Suprapubic skin (tissue), 4 donors: ENCODE measurements around the gene TBPL1. TPM values are rescaled to one million over a fixed set of nuclear protein-coding genes. Genes with fewer than 3 reads are reported as not detected.

Experiments
- DNase-seq, 2 donors: peaks; one replicate each; pipeline ENCODE4 v3.0.0-alpha.2; 2019; ENCODE audit warnings: low spot score in 2 of 2
- H3K27ac ChIP-seq: fragments of 200-600 bp; sonication (generic); one replicate; pipeline ENCODE4 v1.5.1; 2019
- H3K27me3 ChIP-seq: fragments of 200-600 bp; sonication (generic); one replicate; pipeline ENCODE4 v1.5.1; 2019
- H3K36me3 ChIP-seq: fragments of 200-600 bp; sonication (generic); one replicate; pipeline ENCODE4 v1.5.1; 2019
- H3K4me1 ChIP-seq: fragments of 200-600 bp; sonication (generic); one replicate; pipeline ENCODE4 v1.5.1; 2019
- H3K4me3 ChIP-seq: fragments of 200-600 bp; sonication (generic); one replicate; pipeline ENCODE4 v1.5.1; 2019; ENCODE audit warnings: mild to moderate bottlenecking
- H3K9me3 ChIP-seq: fragments of 200-600 bp; sonication (generic); one replicate; pipeline ENCODE4 v1.5.1; 2019
- EP300 ChIP-seq: sonication (generic); formaldehyde crosslinking; IDR thresholded peaks from one replicate; pipeline ENCODE4 v1.6.1; 2017; ENCODE audit warnings: antibody characterized with exemption
- POLR2A ChIP-seq, 2 donors: fragments of 450-650 bp; IDR thresholded peaks; one replicate each; pipeline ENCODE4 v1.6.1; 2017; ENCODE audit warnings: antibody characterized with exemption in 2 of 2, mild to moderate bottlenecking in 2 of 2, moderate library complexity in 2 of 2
- POLR2AphosphoS5 ChIP-seq, 3 donors: sonication (generic); formaldehyde crosslinking; IDR thresholded peaks; one replicate each; pipeline ENCODE4 v1.6.1; 2017; ENCODE audit warnings: antibody characterized with exemption in 3 of 3
- WGBS: methylation state at CpG from one replicate; pipeline ENCODE4 v1.1.5; 2018; 5-methylcytosine and 5-hydroxymethylcytosine counted together
- total RNA-seq, 4 donors: library from RNA; depleted of rRNA; stranded (reverse); fragments of >200 nt; gene quantifications; one replicate each; pipeline ENCODE4 v1.1.0, GENCODE V29; 2016
- TF ChIP-seq, protein P1 (sequence below), 2 donors: fragments of 200-600 bp in 1 of 2; fragments of 450-650 bp in 1 of 2; sonication (generic) in 1 of 2; IDR thresholded peaks; one replicate each; pipeline ENCODE4 v1.5.1; 2016 to 2019; ENCODE audit warnings: antibody characterized with exemption in 2 of 2, mild to moderate bottlenecking in 1 of 2, moderate library complexity in 1 of 2

Gene TBPL1
- total RNA-seq, 4 donors from 2014 or later, result 10.2 to 15.3 (median 13.7) TPM

DNA sequence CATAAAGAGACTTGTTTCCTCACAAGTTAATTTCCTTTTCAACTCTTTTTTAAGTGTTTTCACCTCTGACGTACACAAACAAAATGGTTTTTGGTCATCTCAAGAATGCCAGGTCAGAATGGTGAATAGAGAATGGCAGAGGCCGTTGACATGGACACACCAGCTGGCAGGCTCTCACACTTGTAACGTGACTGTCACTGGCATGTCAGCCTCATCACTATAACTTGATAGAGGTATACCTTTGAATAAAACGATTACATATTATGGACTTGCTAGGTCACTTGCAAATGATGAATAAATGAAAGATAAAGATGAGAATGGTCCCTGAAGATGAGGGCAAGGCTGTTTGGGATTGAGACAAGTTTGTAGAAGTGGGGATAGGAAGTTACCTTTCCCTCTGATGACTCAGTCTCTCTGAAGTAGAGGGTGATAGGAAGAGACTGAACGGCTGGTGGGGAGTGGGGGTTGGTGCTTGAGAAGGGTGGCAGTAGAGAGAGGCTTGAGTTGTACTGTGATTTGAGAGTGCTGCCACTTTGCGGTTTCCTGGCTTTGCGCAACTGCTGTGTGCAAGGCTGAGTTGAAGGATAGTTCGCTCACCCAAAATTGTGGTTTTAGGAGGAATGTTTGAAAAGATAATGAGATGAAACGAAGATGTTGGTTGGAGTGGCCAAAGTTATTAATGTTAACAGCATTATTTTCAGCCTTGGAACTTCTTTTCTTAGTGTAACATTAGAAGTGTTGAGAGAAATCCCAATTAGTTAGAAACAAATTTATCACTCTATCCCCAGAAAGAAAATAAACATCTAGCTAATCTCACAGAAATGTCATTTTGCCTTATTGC lies 30.3 kb downstream of the TBPL1 start:
- no peak for DNase-seq

DNA sequence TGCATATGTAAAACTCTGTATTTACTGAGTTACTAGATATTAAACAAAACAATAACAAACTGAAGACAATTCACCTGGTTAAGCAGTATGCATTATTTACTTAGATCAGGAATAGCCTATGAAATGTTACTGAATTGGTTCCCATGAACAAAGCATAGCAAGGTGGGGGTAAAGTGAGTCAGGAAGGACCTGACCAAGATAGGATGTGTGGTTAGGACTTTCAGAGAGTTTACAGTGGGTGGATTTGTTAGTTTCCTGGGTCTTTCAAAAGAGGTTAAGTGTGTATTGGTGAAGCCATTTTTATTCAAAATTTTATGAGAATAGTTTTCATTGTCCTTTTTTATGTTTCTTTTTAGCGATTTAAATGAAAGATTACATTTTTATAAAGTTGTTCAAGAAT lies 32.9 kb downstream of the TBPL1 start:
- H3K27ac ChIP-seq, result no peak overlapping the region

More for the DNA sequence above, 30.3 kb downstream of the TBPL1 start:
- H3K9me3 ChIP-seq, result no peaks in the 10 kb centered on the region
- 73% methylated on average over 9 of the region's 9 CpGs for WGBS
- no peak overlapping the region for H3K4me3 ChIP-seq
- H3K4me1 ChIP-seq, result peaks cover 10% of the 10 kb centered on the region
- TF ChIP-seq, protein P1, sequence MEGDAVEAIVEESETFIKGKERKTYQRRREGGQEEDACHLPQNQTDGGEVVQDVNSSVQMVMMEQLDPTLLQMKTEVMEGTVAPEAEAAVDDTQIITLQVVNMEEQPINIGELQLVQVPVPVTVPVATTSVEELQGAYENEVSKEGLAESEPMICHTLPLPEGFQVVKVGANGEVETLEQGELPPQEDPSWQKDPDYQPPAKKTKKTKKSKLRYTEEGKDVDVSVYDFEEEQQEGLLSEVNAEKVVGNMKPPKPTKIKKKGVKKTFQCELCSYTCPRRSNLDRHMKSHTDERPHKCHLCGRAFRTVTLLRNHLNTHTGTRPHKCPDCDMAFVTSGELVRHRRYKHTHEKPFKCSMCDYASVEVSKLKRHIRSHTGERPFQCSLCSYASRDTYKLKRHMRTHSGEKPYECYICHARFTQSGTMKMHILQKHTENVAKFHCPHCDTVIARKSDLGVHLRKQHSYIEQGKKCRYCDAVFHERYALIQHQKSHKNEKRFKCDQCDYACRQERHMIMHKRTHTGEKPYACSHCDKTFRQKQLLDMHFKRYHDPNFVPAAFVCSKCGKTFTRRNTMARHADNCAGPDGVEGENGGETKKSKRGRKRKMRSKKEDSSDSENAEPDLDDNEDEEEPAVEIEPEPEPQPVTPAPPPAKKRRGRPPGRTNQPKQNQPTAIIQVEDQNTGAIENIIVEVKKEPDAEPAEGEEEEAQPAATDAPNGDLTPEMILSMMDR (IDR thresholded peaks at IDR 0.05), result no peak
- no peak for TF ChIP-seq EP300
- no peak for TF ChIP-seq POLR2AphosphoS5 (IDR thresholded peaks at IDR 0.05)
- no peak for TF ChIP-seq POLR2A (IDR thresholded peaks at IDR 0.05)
- H3K36me3 ChIP-seq, result peaks cover 39% of the 10 kb centered on the region
- H3K27ac ChIP-seq, result no peak overlapping the region
- no peaks in the 10 kb centered on the region for H3K27me3 ChIP-seq

DNA sequence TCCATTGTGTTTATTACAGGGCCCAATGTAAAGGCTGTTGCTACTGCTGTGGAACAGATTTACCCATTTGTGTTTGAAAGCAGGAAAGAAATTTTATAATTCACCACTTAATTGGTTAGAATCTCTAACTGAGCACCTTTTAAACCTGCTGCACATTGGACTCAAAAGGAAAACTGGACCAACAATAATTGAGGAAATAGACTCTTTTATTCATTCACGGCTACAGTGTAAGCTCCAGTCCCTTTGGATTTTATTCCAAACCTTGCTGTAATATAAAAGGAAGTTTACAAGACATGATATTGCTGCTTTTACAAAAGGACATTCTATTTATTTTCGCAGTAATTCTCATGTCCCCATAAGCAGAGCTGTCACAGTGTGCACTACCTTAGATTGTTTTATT lies 33.9 kb downstream of the TBPL1 start:
- DNase-seq, result no peak
- Histone ChIP-seq H3K4me3 (no peak overlapping the region), H3K27me3 (no peaks in the 10 kb centered on the region), H3K9me3 (no peaks in the 10 kb centered on the region), H3K4me1 (peaks cover 4% of the 10 kb centered on the region), H3K36me3 (peaks cover 37% of the 10 kb centered on the region), H3K27ac (no peak overlapping the region)
- TF ChIP-seq POLR2AphosphoS5 (IDR thresholded peaks at IDR 0.05) (no peak), EP300 (no peak), POLR2A (IDR thresholded peaks at IDR 0.05) (no peak)
- TF ChIP-seq, protein P1 (IDR thresholded peaks at IDR 0.05), result no peak
- 89% methylated on average over 2 of the region's 2 CpGs for WGBS

More for the DNA sequence above, 32.9 kb downstream of the TBPL1 start:
- no peak for DNase-seq
- no peaks in the 10 kb centered on the region for H3K9me3 ChIP-seq
- no peaks in the 10 kb centered on the region for H3K27me3 ChIP-seq
- peaks cover under 1% of the 10 kb centered on the region for H3K4me1 ChIP-seq
- H3K36me3 ChIP-seq, result peaks cover 38% of the 10 kb centered on the region
- TF ChIP-seq, protein P1 (IDR thresholded peaks at IDR 0.05), result no peak
- no peak for TF ChIP-seq POLR2AphosphoS5 (IDR thresholded peaks at IDR 0.05)
- no peak for TF ChIP-seq EP300
- TF ChIP-seq POLR2A (IDR thresholded peaks at IDR 0.05), result no peak
- H3K4me3 ChIP-seq, result no peak overlapping the region
- whole genome bisulfite sequencing, result 95% methylated on average over 1 of the region's 1 CpG

DNA sequence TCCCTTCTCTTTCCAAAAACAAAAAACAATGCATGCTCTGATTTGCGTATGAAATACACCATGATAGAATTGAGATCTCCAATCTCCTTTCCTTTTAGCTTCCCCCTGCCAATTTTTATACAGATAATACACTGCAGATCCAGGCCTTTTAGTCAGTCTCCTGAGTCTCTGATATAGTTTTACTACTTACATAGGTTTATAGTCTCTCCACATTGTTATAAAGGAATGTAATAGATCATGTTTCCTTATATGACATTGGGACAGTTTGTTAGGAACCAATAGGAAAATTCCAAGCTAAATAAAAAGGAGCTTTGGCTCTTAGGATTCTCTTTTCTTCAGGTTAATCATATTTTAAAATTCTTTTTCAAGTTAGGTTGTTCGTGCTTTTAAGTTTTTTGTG lies 36.5 kb downstream of the TBPL1 start:
- Histone ChIP-seq H3K36me3 (peaks cover 20% of the 10 kb centered on the region), H3K4me3 (no peak overlapping the region), H3K9me3 (no peaks in the 10 kb centered on the region), H3K27ac (no peak overlapping the region), H3K27me3 (no peaks in the 10 kb centered on the region), H3K4me1 (peaks cover 4% of the 10 kb centered on the region)
- no peak for TF ChIP-seq POLR2A (IDR thresholded peaks at IDR 0.05)
- no peak for TF ChIP-seq POLR2AphosphoS5 (IDR thresholded peaks at IDR 0.05)
- TF ChIP-seq, protein P1 (IDR thresholded peaks at IDR 0.05), result no peak
- TF ChIP-seq EP300, result no peak
- WGBS, result 91% methylated on average over 2 of the region's 2 CpGs
- DNase-seq, result no peak

DNA sequence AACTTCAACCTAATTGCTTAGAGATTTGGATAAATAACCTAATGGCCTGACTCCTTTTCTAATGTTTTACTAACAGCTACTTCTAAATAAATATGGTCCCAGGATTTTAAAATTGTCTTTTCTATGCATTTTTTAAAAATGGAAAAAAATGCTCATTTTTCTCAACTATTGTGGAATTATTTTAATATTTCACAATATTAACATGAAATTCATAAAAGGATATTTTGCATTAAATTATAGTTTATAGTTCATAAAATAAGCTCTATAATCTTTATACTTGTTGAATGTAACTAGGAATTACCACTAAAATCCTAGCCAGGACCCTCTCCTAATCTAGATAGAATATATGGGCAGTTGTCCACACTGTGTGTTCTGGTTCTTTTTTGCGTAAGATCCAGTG lies 37.3 kb downstream of the TBPL1 start:
- Histone ChIP-seq H3K4me1 (peaks cover 4% of the 10 kb centered on the region), H3K4me3 (no peak overlapping the region), H3K36me3 (peaks cover 13% of the 10 kb centered on the region), H3K27me3 (no peaks in the 10 kb centered on the region), H3K27ac (no peak overlapping the region), H3K9me3 (no peaks in the 10 kb centered on the region)
- TF ChIP-seq POLR2AphosphoS5 (IDR thresholded peaks at IDR 0.05) (no peak), EP300 (no peak), POLR2A (IDR thresholded peaks at IDR 0.05) (no peak)
- TF ChIP-seq, protein P1 (IDR thresholded peaks at IDR 0.05), result no peak
- no peak for DNase-seq
- 100% methylated on average over 1 of the region's 1 CpG for WGBS
